Measurements from ENCODE around the gene EIF4G1. TPM values are rescaled to one million over a fixed set of nuclear protein-coding genes. Genes with fewer than 3 reads are reported as not detected.

The EIF4G1 gene
- total and polyA plus RNA-seq, 2 of the 8 experiments (the other 6 are each of a cell fraction or from before 2014, with no cell fraction given), result 318 to 473 TPM

DNA sequence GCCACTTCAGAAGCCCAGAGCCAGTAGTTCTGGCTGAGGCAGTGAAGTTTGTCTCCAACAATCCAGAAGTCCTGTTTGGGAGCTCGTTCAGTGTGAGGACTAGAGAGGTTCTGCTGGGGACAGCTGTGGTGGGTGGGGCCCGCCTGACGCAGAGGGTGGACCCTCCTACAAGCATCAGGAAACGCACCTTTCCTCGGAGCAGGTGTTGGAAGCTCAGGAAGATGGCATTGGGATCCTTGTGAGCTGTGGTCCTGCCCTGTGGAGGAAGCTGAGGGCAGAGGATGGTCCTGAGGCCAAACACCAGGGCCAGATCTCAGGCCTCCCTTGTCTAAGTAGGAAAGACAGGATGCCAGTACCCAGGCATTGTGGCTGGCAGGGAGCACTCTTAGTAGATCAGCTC lies 58.5 kb downstream of the EIF4G1 start:
- POLR2A ChIA-PET (ENCODE audit: partially characterized antibody), result interaction anchor here (0.6 to 4.2 kb wide), 4 partner anchors 11 to 293 kb away, joined by 3 to 32 read pairs (median 3); partner anchors contain the start of genes CLCN2 and POLR2H
- Histone ChIP-seq H3K18ac (ENCODE audit: extremely low read depth, low read length) (no peak overlapping the region), H2BK120ac (replicated peaks; ENCODE audit: low read depth, low read length) (no peak overlapping the region), H2AFZ (ENCODE audit: low read length) (no peak overlapping the region), H3K27me3 (replicated peaks in 1 of 4; ENCODE audit: control insufficient read depth in 3 of 4, extremely low read depth in 1 of 4, insufficient read depth in 3 of 4, low read length in 3 of 4) (peaks cover 0 to 3% (median 2%) of the 10 kb centered on the region in 4 experiments; a peak in 4 of 7 replicates), H3K4me3 (ENCODE audit: extremely low read depth in 1 of 4, insufficient read depth in 2 of 4, low read depth in 3 of 4, low read length in 4 of 4) (no peak overlapping the region), H2BK12ac (ENCODE audit: low read depth, low read length) (no peak overlapping the region), H2BK20ac (ENCODE audit: low read length) (no peak overlapping the region), H3K79me1 (ENCODE audit: low read depth, low read length) (no peaks in the 10 kb centered on the region), H3K14ac (ENCODE audit: insufficient read length) (no peak overlapping the region), H3K36me3 (ENCODE audit: control insufficient read depth in 2 of 4, insufficient read depth in 4 of 4, low read length in 3 of 4) (peaks cover 2 to 10% (median 8%) of the 10 kb centered on the region in 4 experiments; a peak in 7 of 8 replicates), H4K5ac (ENCODE audit: insufficient read length, low read depth, low read length) (no peak overlapping the region), H3K4ac (replicated peaks; ENCODE audit: insufficient read length, low read depth, low read length) (no peak overlapping the region), H4K8ac (ENCODE audit: extremely low read depth, insufficient read depth, low read length) (no peak overlapping the region), H3K27ac (ENCODE audit: low read depth, low read length) (no peak overlapping the region), H3K4me1 (replicated peaks in 1 of 4; ENCODE audit: control insufficient read depth in 3 of 4, insufficient read depth in 4 of 4, low read length in 3 of 4) (peaks cover 4 to 14% (median 12%) of the 10 kb centered on the region in 4 experiments), H2AK5ac (ENCODE audit: low read depth, low read length) (no peak overlapping the region), H3K23ac (ENCODE audit: insufficient read length) (no peak overlapping the region), H3K56ac (replicated peaks; ENCODE audit: insufficient read length, low read depth, low read length) (no peak overlapping the region), H3K4me2 (ENCODE audit: insufficient read depth in 1 of 2, low read depth in 2 of 2, low read length in 2 of 2) (no peak overlapping the region), H2BK15ac (ENCODE audit: low read length) (no peak overlapping the region; the same call in 1 of the 2 replicates), H3K9me3 (ENCODE audit: insufficient read depth in 2 of 2, low read depth in 1 of 2, low read length in 1 of 2) (no peaks in the 10 kb centered on the region), H3K9ac (replicated peaks in 1 of 4; ENCODE audit: extremely low read depth in 1 of 4, low read depth in 3 of 4, low read length in 3 of 4) (no peak overlapping the region), H2BK5ac (ENCODE audit: low read depth, low read length) (no peak overlapping the region), H4K20me1 (replicated peaks in 1 of 2; ENCODE audit: control insufficient read depth in 1 of 2, insufficient read depth in 2 of 2, low read length in 2 of 2) (peaks cover 0 to 9% of the 10 kb centered on the region in 2 experiments), H3K23me2 (ENCODE audit: low read depth, low read length) (no peaks in the 10 kb centered on the region; the same call in 1 of the 2 replicates), H4K91ac (replicated peaks; ENCODE audit: insufficient read length, low read length) (no peak overlapping the region), H3K79me2 (ENCODE audit: control insufficient read depth in 1 of 2, insufficient read depth in 2 of 2, low read length in 2 of 2) (no peaks in the 10 kb centered on the region)
- FAIRE-seq (no peak), DNase-seq (ENCODE audit: low read depth in 1 of 2, low spot score in 2 of 2) (no peak)
- CTCF ChIA-PET (ENCODE audit: partially characterized antibody), result interaction anchor here (0.9 to 11.5 kb wide), 28 partner anchors 9 to 184 kb away, joined by 3 to 223 read pairs (median 14); partner anchors contain the start of genes CHRD, CLCN2 and FAM131A
- WGBS, 2 experiments (ENCODE audit: extremely low coverage in 1 of 2, insufficient coverage in 1 of 2, insufficient read length in 1 of 2, insufficient replicate concordance in 2 of 2, low coverage in 1 of 2, low lambda C conversion rate in 2 of 2, missing lambda C conversion rate in 1 of 2), result 96% methylated on average over 4 of the region's 5 CpGs; no CpG with 5 or more reads in 1 of the 2 experiments
- no peak for TF ChIP-seq KDM4A (IDR thresholded peaks at IDR 0.05; ENCODE audit: low read depth, low read length, severe bottlenecking)
- no peak for TF ChIP-seq TEAD4 (IDR thresholded peaks at IDR 0.05; ENCODE audit: low read depth, low read length)
- no peak for TF ChIP-seq CHD1 (IDR thresholded peaks at IDR 0.05; ENCODE audit: low read depth, low read length)
- TF ChIP-seq SP4 (IDR thresholded peaks at IDR 0.05; ENCODE audit: low read length), result no peak
- TF ChIP-seq JUN (IDR thresholded peaks at IDR 0.05; ENCODE audit: low read depth, low read length), result no peak
- no peak for TF ChIP-seq YY1 (IDR thresholded peaks at IDR 0.05; ENCODE audit: low read depth, low read length)
- no peak for TF ChIP-seq BACH1 (IDR thresholded peaks at IDR 0.05; ENCODE audit: low read length)
- no peak for TF ChIP-seq PHF8 (conservative IDR thresholded peaks at IDR 0.05; ENCODE audit: low read depth, low read length)
- TF ChIP-seq POLR2A (IDR thresholded peaks at IDR 0.05; ENCODE audit: control extremely low read depth in 1 of 2, low read depth in 2 of 2, low read length in 2 of 2), result no peak
- no peak for TF ChIP-seq KDM5A (IDR thresholded peaks at IDR 0.05; ENCODE audit: low read length)
- no peak for TF ChIP-seq CREB1 (IDR thresholded peaks at IDR 0.05)
- no peak for TF ChIP-seq NRF1 (IDR thresholded peaks at IDR 0.05; ENCODE audit: low read depth, low read length)

All from H1 (cell line).